NB4 (cell line): Measurements from ENCODE around the gene CSAG3.

Source experiments
- CTCF ChIP-seq: IDR thresholded peaks from one replicate; pipeline ENCODE4 v1.5.1; 2012; ENCODE audit warnings: low read depth, low read length
- POLR2A ChIP-seq: IDR thresholded peaks from 2 replicates; pipeline ENCODE4 v1.6.1; 2011; ENCODE audit warnings: mild to moderate bottlenecking; ENCODE audit not compliant: insufficient read length; ENCODE audit errors: extremely low read depth
- TF ChIP-seq, protein P1 (sequence below): IDR thresholded peaks from 2 replicates; pipeline ENCODE4 v1.6.1; 2011; ENCODE audit warnings: low read depth, low read length

GRCh38 chrX:152733261-152733975 lies 25.6 kb upstream of the CSAG3 start, which contains the start of the genes CSAG1 and MAGEA12:
- TF ChIP-seq POLR2A (no peak), CTCF (no peak)
- TF ChIP-seq, protein P1, sequence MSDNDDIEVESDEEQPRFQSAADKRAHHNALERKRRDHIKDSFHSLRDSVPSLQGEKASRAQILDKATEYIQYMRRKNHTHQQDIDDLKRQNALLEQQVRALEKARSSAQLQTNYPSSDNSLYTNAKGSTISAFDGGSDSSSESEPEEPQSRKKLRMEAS, result no peak
